GM21825 (cell line): ENCODE results near the gene CDH13.

ENCODE experiments used
- ATAC-seq: cut with Tn5 transposase; IDR thresholded peaks from one replicate; pipeline ENCODE4 v1.9.1; 2021; ENCODE audit warnings: mild to moderate bottlenecking, moderate library complexity; ENCODE audit not compliant: unreplicated experiment

Gene CDH13

DNA sequence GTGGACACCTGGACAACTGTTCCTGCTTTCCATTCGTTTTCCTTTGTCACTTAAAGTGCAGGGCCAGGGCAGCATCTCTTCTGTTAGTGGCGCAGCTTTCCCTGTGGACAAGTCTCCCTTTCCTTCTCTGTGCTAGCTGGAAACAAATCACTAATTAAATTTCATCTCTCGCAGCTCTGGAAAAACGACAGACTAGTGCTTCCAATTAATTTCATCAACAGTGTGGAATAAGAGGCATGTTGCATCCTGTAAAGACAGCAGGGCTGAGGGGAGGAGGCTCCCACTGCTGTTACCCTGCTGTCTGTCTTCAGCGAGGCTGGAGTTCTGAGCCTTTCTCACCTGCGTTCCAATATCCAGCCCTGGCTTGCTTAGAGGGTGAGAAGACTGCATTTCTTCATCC is 828.9 kb downstream of the CDH13 start:
- ATAC-seq: no peak

DNA sequence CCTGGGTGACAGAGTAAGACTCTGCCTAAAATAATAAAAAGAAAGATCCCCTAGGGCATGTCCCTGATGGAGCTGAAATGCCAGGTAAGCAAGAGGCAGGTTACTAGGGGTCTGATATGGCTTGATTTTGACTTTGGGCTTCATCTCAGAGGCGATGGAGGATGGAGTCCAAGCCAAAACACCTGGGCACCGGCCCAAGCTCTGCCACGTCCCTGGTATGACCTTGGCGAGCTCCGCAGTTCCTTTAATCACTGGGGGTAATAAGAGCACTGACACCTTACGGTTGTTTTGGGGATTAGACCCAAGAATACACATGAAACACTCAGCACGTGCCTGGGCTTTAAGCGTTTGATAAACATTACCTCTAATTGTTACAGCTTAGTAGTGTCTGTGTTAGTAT is 830.2 kb downstream of the CDH13 start:
- ATAC-seq: no peak

DNA sequence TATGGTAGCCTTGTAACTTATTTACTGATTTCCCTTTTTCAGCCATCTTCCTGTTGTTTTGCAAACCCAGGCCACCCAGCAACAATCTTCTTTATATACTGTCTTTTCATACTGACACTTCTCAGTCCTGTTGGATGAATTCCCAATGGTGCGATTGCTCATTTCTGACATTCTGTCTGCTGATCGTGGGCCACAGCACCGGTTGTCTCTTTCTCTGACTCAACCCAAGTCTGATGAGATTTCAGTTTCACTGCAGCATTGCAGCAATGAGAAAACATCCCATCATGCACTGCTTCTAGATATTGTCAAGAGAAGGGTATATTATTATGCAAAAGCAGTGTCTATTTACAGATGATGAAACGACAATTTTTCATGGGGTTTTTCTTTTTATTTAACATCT is 831.8 kb downstream of the CDH13 start:
- peak; percentile 88 for ATAC-seq

DNA sequence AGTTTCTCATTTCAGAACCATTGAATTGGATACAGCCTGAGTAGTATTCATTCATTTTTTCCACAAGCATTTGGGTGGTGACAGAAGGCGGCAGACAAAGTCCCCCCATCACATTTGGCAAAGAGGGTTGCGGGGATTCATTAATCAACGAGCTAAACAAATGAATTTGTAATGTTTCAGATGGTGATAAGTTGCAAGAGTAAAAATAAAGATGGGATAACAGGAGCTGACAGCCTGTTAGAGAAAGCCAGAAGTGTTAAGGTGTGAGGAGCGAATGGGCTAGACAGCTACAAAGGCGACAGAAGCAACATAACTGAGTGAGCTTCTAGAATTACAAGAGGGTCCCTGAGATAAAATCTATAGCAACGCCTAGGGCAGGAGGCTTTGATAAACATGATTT is 838.2 kb downstream of the CDH13 start:
- no peak for ATAC-seq

DNA sequence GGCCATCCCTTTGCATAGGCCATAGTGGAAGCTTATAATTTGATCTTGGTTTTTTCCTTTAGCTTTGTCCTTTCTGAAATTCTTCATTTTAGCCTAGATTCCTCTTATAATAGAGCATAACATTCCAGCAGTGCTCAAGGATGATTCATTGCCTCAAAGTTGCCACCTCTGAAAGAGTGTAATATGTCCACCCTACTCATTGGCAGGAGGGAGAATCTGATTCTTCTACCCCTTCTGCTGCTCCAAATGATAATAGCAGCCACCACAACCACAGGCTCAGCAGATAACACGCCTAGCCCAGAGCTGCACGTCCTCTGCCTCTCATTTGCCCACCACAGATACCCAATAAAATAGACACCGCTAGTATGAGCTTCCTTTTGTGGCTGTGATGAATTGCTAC is 843.6 kb downstream of the CDH13 start:
- ATAC-seq: no peak

DNA sequence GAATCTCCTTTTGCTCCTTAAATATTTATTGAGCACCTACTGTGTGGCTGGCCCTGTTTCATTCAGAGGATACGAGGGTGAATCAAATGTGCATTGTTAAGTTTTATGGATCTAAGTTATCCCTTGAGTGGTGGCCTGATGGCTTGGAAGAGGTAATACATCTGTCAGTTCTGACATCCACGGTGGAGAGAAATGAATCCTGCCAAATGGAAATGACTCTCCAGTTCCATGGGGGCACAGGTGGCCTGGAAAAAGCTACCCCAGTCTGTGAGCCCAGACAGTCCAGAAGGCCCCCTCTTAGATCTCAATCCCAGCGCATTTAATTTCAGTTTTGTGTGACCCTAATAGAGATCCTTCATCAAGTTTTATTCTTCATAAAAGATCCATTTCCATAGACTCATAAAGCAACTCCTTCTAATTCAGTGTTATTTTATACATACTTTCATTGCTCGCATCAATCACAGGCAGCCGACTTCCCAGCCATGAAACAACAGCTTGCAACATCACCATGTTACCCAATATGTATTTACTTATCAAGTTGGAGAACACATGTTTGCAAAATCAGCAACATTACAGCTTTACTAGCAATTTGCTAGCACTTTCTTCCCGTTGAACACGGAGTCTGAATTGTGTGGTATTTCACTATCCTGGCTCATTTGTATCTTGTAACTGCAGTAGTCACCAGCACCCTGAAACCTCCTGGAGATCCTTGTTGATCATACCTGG is 846.2 kb downstream of the CDH13 start:
- no peak for ATAC-seq

DNA sequence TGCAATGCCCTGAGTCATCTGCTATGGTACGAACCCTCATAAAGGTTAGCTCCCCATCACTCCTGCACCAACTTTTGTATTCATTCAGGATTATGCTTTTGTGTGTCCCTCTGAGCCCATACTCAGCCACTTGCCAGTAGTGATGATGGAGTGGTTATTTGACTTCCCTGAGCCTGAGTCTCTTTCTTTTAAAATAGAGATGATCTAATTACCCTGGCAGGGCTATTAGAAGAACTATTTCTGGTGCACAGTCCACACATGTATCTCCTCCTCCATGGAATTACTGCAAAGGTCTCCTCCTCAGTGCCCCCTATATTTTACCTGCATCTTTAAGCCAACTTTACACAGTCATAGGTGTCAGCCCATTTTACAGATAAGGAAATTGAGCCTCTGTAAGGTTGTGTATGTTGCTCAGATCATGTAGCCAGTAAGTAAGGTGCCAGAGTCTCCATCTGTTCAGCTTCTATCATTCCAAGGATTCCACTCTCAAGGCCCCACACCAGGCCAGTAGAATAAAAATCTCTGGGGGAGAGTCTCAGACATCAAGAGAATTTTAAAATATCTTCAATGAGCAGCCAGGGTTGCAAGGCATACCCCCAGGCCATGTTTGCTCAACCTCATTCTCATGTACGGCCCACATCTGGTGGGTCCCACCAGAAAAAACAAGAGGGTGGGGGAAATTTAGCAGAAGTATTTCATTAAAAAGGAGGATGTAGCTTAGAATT is 847.3 kb downstream of the CDH13 start:
- no peak for ATAC-seq

DNA sequence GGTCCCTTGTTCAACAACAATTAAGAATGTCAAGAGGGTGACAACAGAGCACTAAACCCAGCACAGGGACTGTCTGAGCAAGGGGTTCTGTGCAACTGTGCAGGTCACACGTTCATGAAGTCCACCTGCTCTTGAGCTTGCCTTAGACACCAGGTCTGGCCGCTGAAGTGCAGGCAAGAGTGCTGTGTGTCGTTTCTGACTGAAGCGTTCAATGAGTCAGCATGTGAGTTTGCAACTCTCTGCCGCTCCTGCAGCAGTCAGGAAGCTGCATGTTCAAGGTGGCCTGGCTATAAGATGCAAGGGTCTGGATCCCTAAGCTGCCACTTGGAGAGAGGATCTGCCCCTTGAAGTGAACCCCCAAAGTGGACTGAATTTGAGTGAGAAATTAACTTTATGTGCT is 848.3 kb downstream of the CDH13 start:
- no peak for ATAC-seq

DNA sequence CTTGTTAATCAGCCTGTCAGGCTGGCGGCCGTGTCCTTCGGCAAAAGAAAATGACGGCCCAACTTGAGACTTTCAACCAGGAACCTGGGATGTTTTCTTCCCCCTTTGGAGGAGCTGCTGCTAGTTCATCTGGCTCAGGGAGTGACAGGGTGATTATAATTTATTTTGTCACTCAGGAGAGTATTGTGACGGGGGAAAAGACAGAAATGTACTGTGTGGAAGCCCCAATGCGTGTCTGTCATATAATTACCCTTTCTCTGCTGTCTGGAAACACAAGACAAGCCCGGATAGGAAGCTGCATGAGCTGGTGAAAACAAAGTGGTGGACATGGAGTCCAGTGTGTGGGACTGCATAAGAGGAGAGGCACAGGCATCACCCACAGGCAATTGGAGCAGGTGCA is 854.8 kb downstream of the CDH13 start:
- ATAC-seq: no peak

DNA sequence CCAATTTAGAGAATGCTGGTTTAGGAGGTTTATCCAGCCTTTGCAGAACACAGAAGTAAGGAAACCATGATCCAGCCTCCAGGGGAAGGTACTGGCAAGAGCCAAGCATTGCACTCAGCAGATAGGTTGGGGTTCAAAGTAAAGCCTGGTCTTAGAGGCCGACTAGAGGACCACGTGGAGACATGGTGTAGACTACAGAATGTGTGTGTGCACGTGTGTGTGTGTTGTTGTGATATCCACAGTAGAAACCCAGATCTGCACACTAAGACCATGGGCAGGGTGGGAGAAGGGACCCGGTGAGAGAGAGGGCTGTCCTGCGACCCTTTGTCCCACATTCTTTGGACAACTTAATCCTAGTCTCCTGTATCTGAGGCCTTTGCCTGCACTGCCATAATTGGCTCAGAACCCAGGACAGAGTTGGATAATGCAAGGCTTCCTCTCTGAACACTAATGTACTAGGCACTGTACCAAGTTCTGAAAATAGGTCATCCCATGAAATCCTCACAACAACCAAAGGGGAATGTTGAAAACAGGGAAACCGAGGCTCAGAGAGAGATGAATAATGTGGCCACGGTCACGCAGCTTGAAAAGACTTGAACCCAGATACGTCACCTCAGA is 855.9 kb downstream of the CDH13 start:
- no peak for ATAC-seq

DNA sequence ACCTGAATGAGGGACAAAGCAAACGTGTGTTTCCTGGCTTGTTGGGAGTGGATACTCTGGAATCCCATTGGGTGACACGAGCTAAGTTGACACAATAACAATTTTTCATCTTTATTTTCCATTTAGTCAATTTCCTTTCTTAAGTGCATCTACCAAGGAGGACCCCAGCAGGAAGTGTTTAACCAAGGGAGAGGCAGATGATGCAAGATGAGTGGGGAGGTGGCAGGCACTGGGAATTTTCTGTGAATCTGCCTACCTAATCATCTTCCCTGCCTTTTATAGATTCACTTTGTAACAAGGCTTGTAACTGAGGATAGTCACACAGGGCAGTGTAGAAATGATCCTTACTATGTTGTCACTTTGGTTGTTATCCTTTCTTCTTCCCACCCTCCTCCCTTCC is 863.3 kb downstream of the CDH13 start:
- no peak for ATAC-seq

DNA sequence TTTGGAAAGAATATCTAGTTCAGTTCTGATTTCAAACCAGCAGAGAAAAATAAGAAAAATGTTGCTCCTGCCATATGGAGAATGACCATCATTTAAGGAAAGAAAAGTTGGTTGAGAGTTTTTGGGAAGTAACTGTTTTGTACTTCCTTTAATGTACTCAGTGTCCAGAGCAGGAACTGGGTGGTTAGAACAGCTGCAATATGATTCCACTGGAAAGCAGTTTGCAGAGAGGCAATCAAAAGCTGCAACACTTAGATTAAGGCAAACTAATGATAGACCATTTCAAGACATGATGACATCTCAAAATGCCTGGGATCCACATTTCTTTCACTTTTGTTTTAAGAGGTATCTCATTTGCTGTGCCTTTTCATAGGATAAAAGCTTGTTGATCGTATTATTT is 867.7 kb downstream of the CDH13 start:
- ATAC-seq: no peak

DNA sequence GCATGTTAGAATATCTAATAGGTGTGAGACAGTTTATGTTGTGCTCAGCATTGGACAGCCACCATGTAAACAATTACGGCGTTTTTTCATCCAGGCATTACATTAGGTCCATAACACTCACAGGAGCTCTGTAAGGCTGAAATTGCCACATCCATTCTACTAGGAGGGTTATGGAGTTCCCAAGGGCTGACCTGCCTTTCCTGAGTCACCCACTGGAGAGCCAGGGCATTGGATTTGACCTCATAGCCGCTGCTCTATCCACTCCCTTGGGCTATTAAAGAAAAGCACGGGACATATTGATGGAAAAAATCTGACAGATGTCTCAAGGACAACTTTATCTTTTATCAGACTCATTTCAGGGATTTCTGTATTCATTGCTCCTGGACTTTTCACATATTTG is 874.7 kb downstream of the CDH13 start:
- ATAC-seq: no peak

DNA sequence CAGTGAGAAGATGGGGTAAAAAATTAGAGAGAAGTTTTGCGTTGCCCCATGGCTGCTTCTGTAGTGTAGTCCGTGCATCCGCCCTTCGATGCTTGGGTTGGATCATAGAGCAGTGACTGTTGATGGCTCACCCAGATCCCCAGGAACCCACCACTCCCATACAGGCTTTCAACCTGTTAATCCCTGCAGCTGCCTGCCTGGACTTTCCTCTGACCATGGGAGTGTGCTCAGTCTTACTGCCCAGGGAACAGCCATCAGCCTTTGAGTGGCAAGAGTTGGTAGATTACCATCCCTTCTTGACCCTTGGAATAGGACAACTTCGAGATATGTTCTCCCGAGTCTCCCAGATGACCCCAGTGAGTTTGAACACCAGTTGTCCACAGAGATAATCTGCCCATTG is 881.5 kb downstream of the CDH13 start:
- ATAC-seq: no peak

DNA sequence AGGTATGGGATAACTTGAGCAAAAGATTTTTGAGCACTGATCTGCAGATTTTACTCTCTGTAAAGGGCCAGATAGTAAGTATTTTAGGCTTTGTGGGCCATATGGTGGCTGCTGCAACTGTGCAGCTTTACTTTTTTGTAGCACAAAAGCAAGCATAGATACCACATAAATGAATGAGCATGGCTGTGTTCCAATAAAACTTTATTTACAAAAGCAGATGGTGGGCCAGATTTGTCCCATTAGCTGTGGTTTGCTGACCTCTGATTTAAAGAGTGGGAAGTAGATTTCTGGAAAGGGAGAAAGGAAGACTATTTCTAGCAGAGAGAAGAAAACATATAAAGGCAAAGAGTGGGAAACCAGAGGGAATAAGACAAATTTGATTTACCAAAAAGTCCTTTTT is 882.5 kb downstream of the CDH13 start:
- ATAC-seq: no peak

DNA sequence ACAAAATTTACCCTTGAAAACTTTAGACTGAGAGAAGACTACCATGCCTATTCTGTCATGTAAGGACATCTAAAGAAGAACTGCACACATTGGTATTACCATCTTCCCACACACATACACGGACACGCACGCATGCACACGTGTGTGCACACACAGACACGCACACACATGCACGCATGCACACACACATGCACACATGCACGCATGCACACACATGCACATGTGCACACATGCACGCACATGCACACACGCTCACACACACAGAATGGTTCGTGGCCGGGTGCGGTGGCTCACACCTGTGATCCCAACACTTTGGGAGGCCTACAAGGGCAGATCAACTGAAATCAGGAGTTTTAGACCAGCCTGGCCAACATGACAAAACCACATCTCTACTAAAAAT is 884.1 kb downstream of the CDH13 start:
- ATAC-seq: no peak

DNA sequence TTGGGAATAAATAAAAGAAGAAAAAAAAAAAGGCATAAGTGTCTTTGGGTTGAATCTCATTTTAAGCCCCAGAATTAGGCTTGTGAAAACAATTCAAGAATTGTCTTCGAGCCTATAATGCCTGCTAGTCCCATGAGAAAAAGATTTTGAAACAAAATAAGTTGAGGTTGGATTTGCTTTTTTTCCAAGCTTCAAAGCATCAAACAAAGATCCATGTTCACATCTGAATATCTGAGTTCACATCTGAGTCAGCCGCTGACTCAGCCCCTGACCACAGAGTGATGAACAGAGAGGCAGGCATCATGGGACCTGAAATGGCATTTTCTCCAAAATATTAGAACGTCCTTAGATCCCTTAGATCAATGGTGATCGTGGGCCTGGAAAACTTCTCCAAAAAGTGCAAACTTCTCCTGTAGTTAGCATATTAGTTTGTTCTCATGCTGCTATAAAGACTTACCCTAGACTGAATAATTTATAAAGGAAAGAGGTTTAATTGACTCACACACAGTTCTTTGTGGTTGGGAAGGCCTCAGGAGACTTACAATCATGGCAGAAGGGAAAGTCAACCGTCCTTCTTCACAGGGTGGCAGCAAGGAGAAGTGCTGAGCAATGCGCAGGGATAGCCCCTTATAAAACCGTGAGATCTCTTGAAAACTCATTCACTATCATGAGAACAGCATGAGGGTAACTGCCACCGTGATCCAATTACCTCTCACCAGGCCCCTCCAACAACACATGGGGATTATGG is 886.4 kb downstream of the CDH13 start:
- no peak for ATAC-seq

DNA sequence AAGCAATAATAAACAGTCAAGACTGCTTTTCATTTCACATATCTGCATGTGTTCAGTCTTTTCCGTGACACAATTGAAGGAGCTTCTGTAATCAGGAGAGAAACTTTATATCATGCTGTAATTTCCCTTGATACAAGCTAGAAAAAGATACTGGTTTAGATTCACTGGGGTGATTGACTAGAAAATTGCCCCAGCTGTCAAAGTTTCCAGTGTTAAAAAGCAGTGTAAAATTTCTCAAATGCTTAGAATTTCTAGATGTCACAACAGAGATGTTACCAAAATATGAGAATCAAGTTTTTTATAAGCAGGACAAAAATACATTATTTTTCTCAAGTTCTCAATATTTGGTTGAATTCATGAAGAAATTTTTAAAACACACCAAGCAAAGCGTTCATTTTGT is 888.6 kb downstream of the CDH13 start:
- ATAC-seq: no peak

DNA sequence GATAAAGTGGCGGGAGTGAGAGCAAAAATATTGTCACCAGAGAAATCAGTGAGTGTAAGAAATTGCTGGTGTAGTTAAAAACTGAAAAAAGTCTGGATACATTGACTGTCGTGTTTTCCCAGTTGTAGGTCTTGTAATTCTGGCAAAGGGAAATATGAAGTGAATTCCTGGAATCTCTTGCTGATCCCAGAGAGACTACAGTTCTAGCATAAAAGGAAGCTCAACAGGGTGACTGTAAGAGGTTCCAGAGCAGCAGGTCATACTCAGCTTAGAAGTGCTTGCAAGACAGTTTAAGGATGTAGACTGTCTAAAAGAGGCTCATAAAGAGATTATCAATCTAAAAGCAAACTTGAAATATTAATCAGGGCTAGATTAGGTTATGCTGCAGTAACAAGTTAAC is 890.2 kb downstream of the CDH13 start:
- ATAC-seq: no peak

DNA sequence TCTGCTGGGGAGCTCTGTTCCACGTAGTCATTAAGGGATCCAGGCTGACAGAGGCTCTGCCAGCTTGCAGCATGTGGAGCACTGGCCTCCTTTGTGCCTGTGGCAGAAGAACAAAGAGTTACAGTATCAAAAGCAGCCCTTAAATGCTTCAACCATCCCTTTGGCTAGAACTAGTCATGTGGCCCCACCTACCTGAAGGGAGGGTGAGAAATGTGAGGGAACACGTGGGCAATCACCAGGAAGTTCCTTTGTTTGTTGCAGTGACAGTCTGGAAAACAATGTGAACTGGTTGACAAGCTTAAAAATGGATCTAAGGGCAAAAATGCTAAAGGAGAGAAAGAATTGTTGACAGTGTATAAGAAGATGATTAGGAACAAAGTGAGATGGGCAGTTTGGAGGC is 890.6 kb downstream of the CDH13 start:
- no peak for ATAC-seq

DNA sequence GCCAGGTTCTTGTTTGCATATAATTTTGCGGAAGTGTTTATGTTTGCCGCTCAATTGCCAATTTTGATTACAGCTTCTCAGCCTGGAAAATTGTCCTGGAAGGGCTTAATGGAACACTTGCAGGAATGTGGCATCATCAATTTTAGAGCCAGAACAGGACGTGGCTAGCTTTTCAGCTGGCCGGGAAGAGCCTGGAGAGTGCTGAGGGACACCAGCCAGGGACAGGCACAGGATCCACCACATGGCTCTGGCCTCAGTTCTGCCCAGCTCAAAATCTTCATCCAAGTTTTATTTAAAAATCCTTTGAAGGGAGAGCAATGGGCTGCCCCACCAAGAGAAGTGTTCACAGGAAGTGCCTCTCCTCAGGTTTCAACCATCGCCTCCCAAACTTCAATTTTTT is 893.8 kb downstream of the CDH13 start:
- no peak for ATAC-seq

DNA sequence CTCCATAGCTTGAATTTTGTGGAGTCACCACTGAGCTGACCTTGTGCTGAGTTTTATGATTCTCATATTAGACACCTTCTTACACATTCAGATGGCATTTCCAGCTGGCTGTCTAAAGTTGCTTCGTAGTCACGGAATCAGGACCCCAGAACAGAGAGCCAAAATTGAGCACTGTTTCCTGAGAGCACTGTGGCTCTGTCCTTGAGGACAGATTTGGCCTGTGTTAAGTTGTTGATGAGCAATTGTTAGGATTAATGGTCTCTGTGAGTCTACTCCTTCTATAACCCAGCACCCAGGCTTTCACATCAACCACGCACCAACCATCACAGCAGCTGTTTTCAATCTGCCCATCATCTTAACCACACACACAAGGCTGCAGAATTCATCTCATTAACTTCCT is 903.5 kb downstream of the CDH13 start:
- ATAC-seq: no peak
